Measurements from ENCODE around the gene NCOA7.
A peak's percentile ranks its signal among the peaks of the same experiment; 100 is the strongest.

NCOA7 gene

GRCh38 chr6:125787791-125788190 is 3.0 kb upstream of the NCOA7 start:
- FAIRE-seq: peak; percentile 60
- no peak for DNase-seq (ENCODE audit: insufficient read length, low spot score)
- TF ChIP-seq CTCF (IDR thresholded peaks at IDR 0.05; ENCODE audit: insufficient read depth, missing control alignments): peak; percentile 30

GRCh38 chr6:125789167-125789566 is 1.6 kb upstream of the NCOA7 start:
- FAIRE-seq: no peak
- no peak for TF ChIP-seq CTCF (IDR thresholded peaks at IDR 0.05; ENCODE audit: insufficient read depth, missing control alignments)
- DNase-seq (ENCODE audit: insufficient read length, low spot score): no peak

GRCh38 chr6:125789576-125790357 is 993 bp upstream of the NCOA7 start:
- TF ChIP-seq CTCF (IDR thresholded peaks at IDR 0.05; ENCODE audit: insufficient read depth, missing control alignments): no peak
- FAIRE-seq (no peak), DNase-seq (ENCODE audit: insufficient read length, low spot score) (no peak)

- peak; percentile 37 for TF ChIP-seq CTCF (IDR thresholded peaks at IDR 0.05; ENCODE audit: insufficient read depth, missing control alignments)
- no peak for DNase-seq (ENCODE audit: insufficient read length, low spot score)
- FAIRE-seq: no peak
These were observed 525 bp downstream of the NCOA7 start for GRCh38 chr6:125791151-125791819.

- no peak for TF ChIP-seq CTCF (IDR thresholded peaks at IDR 0.05; ENCODE audit: insufficient read depth, missing control alignments)
- FAIRE-seq: no peak
- no peak for DNase-seq (ENCODE audit: insufficient read length, low spot score)
These were observed 1.0 kb downstream of the NCOA7 start for GRCh38 chr6:125791820-125792165.

- DNase-seq (ENCODE audit: insufficient read length, low spot score): no peak
- FAIRE-seq: no peak
- TF ChIP-seq CTCF (IDR thresholded peaks at IDR 0.05; ENCODE audit: insufficient read depth, missing control alignments): no peak
These were observed 1.4 kb downstream of the NCOA7 start for GRCh38 chr6:125792172-125792571.

GRCh38 chr6:125792680-125793079 is 1.9 kb downstream of the NCOA7 start:
- no peak for FAIRE-seq
- no peak for TF ChIP-seq CTCF (IDR thresholded peaks at IDR 0.05; ENCODE audit: insufficient read depth, missing control alignments)
- DNase-seq (ENCODE audit: insufficient read length, low spot score): no peak
